Fibroblast of pulmonary artery (primary cell): ENCODE results near the gene UPP2.

Source experiments
- DNase-seq: peaks from one replicate; pipeline ENCODE4 v3.0.0-alpha.2; 2010; ENCODE audit warnings: low read depth
- H3K4me3 ChIP-seq: replicated peaks from 2 replicates; pipeline ENCODE4 v1.5.1; 2011; ENCODE audit warnings: low read depth, mild to moderate bottlenecking, control low read depth, low read length, moderate library complexity
- CTCF ChIP-seq: IDR thresholded peaks from 2 replicates; pipeline ENCODE4 v1.5.1; 2011; ENCODE audit warnings: mild to moderate bottlenecking, control low read depth, low read length, inconsistent platforms; ENCODE audit errors: missing control alignments

Gene UPP2

DNA sequence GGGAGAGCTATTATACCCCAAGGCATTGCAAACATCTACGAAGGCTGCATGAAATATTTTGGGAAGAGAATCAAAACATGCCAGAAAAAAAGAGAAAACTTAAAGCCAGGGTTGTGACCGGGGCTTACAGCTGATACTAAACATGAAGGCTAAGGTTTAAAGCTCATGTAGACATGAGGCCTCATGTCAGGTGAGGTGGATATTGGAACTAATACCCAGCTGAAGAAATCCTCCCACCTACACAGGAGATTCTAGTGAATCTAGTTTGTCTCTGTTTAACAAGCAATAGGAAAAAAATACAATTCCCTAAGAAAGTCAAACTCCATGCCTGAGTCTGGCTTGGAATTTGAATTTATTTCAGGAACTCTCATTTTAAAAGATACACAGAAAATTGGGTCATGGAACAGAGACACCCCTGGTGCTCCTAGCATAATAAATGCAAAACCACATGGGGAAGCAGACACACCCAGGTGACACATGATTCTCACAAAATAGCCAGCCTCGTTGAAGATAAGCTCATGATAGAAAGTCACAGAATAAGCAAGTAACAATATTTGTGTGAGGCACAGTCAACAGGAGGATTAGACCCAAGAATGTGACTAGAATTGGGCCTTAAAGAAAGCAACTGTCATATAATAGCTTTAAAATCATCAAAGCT, 42.2 kb downstream of the UPP2 start:
- H3K4me3 ChIP-seq: no peak overlapping the region
- TF ChIP-seq CTCF: no peak
- no peak for DNase-seq

DNA sequence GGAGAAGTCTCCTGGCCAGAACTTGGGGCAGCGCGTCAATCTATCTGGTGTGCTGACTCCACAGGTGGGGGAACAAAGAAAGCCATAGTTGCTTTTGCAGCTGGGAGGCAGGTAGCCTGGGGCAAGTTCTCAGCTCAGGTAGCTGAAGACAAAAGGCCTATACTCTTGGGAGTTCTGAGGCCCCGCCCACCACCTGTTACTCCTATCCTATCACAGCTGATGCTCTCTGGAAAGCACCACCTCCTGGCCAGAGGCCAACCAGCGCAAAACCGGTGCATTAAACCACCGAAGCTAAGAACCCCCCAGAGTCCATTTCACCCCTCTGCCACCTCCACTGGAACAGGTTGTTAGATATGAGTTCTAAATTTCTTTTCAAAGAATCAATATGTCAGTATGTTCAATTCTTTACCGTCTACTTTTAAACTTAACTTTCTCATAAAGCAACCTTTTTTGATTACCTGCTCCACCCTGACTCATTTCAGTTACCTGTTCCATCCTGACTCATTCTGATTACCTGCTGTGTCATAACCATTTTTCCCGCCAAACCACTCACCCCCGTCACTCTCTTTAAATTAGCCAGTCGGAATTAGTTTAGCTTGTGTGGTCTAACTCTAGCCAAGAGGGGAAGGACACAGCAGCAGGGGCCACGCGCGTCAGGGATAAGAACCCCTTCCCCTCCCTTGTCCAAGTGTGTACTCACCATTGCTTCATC, 43.4 kb downstream of the UPP2 start:
- no peak for TF ChIP-seq CTCF
- no peak for DNase-seq
- H3K4me3 ChIP-seq: no peak overlapping the region

- DNase-seq: no peak
- no peak overlapping the region for H3K4me3 ChIP-seq
- no peak for TF ChIP-seq CTCF
These were observed 51.8 kb downstream of the UPP2 start for GRCh38 chr2:158153270-158154015.

- DNase-seq: no peak
- TF ChIP-seq CTCF: no peak
- no peak overlapping the region for H3K4me3 ChIP-seq
These were observed 52.9 kb downstream of the UPP2 start for GRCh38 chr2:158154596-158154995.

DNA sequence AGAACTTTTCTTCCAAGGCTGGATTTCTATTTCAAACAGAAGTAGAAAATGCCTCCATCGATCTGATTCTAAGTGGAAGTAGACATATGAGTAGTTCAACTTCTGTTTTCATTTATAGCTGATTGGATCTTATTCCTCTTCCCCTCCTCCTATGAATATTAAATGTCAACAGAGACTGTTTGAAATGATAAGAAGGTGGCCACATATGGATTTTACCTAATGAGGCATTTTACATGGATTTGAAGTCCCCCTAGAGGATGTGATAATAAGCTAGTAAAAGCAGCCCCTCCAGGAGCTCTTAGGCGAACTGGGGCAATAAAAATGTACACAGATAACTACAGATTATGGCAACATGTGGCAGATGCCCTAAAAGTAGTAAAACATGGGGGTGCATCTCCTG, 71.0 kb downstream of the UPP2 start:
- no peak for DNase-seq
- no peak overlapping the region for H3K4me3 ChIP-seq
- TF ChIP-seq CTCF: no peak

DNA sequence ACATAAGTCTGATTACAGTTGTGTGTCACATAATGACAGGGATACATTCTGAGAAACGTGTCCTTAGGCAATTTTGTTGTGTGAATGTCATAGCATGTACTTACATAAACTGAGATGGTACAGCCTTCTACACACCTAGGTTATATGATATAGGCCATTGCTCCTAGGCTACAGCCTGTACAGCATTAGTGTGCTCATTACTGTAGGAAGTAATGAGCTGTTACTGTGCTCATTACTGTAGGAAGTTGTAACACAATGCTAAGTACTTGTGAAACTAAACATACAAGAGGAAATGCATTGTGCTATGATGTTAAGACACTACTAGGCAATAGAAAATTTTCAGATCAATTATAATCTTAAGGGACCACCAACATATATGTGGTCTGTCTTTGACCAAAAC, 72.8 kb downstream of the UPP2 start:
- no peak overlapping the region for H3K4me3 ChIP-seq
- TF ChIP-seq CTCF: no peak
- DNase-seq: no peak

DNA sequence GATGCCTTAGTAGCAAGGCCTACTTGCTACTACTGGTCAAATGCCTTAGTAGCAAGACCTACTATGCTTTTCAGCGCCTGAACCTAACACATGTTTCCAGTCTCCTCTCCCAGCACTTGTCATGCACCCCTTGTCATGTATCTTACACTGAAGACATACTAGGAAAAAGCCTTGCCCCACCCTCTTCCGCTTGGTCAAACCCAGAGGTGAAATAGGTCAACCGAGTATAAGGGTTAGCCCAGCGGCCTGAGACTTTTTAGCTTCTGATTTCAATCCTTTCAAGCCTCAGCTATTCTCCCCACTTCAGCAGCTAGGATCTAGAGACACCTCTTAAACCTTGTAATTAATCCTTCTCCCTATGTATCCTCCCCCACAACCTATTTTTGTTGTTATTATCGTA, 73.3 kb downstream of the UPP2 start:
- no peak overlapping the region for H3K4me3 ChIP-seq
- TF ChIP-seq CTCF: no peak
- no peak for DNase-seq
